HEK293T (cell line): ENCODE data around the gene EVA1C.

Experiments
- ARNT ChIP-seq: fragments of 450-650 bp; IDR thresholded peaks from 2 replicates; pipeline ENCODE4 v1.6.1; 2017; ENCODE audit warnings: mild to moderate bottlenecking
- ELF4 ChIP-seq: fragments of 450-650 bp; IDR thresholded peaks from 2 replicates; pipeline ENCODE4 v1.6.1; 2017; ENCODE audit warnings: antibody characterized with exemption
- FOXK2 ChIP-seq: fragments of 450-650 bp; IDR thresholded peaks from 2 replicates; pipeline ENCODE4 v1.6.1; 2016; ENCODE audit warnings: mild to moderate bottlenecking
- FOXM1 ChIP-seq: fragments of 450-650 bp; IDR thresholded peaks from 2 replicates; pipeline ENCODE4 v1.6.1; 2017; ENCODE audit warnings: mild to moderate bottlenecking, borderline replicate concordance
- HDGF ChIP-seq: fragments of 450-650 bp; IDR thresholded peaks from 2 replicates; pipeline ENCODE4 v1.6.1; 2017; ENCODE audit warnings: antibody characterized with exemption, borderline replicate concordance
- PKNOX1 ChIP-seq: fragments of 450-650 bp; IDR thresholded peaks from 2 replicates; pipeline ENCODE4 v1.6.1; 2016
- SP1 ChIP-seq: fragments of 450-650 bp; IDR thresholded peaks from 2 replicates; pipeline ENCODE4 v1.6.1; 2017
- SUZ12 ChIP-seq: fragments of 450-650 bp; IDR thresholded peaks from 2 replicates; pipeline ENCODE4 v1.6.1; 2016; ENCODE audit warnings: mild to moderate bottlenecking
- TARDBP ChIP-seq: fragments of 450-650 bp; IDR thresholded peaks from 2 replicates; pipeline ENCODE4 v1.6.1; 2016

GRCh38 chr21:32516756-32517649 lies 104.5 kb downstream of the EVA1C start:
- no peak for TF ChIP-seq FOXM1
- TF ChIP-seq ARNT, result no peak
- TF ChIP-seq SP1, result no peak
- no peak for TF ChIP-seq ELF4
- TF ChIP-seq TARDBP, result no peak
- TF ChIP-seq FOXK2, result no peak
- TF ChIP-seq PKNOX1, result no peak
- TF ChIP-seq HDGF, result no peak
- no peak for TF ChIP-seq SUZ12
